ENCODE measurements around the gene FANCL.

Gene FANCL

GRCh38 chr2:58239243-58239925, 1.7 kb downstream of the FANCL start:
- Histone ChIP-seq H3K27ac (ENCODE audit: low read depth, low read length, poor library complexity, severe bottlenecking) (no peak overlapping the region), H3K4me1 (ENCODE audit: insufficient read depth, low read length, severe bottlenecking) (peaks cover 39% of the 10 kb centered on the region), H3K9ac (ENCODE audit: low read length) (no peak overlapping the region), H3K4me3 (ENCODE audit: low read depth, low read length, poor library complexity, severe bottlenecking) (peak overlapping the region; percentile 87), H3K36me3 (ENCODE audit: insufficient read depth, low read length) (no peaks in the 10 kb centered on the region; the same call in 1 of the 2 replicates), H3K27me3 (ENCODE audit: insufficient read depth, low read length) (no peaks in the 10 kb centered on the region), H3F3A (ENCODE audit: insufficient read depth, low read length) (no peaks in the 10 kb centered on the region), H2AFZ (ENCODE audit: low read length) (no peak overlapping the region), H3K9me2 (ENCODE audit: low read depth, low read length) (no peaks in the 10 kb centered on the region), H3K9me3 (ENCODE audit: low read length) (no peaks in the 10 kb centered on the region), H4K20me1 (ENCODE audit: insufficient read depth, low read length) (no peaks in the 10 kb centered on the region), H3K4me2 (ENCODE audit: low read length) (peak overlapping the region; percentile 86), H3K79me2 (ENCODE audit: insufficient read depth, low read length) (peaks cover 62% of the 10 kb centered on the region)
- TF ChIP-seq, protein P1, sequence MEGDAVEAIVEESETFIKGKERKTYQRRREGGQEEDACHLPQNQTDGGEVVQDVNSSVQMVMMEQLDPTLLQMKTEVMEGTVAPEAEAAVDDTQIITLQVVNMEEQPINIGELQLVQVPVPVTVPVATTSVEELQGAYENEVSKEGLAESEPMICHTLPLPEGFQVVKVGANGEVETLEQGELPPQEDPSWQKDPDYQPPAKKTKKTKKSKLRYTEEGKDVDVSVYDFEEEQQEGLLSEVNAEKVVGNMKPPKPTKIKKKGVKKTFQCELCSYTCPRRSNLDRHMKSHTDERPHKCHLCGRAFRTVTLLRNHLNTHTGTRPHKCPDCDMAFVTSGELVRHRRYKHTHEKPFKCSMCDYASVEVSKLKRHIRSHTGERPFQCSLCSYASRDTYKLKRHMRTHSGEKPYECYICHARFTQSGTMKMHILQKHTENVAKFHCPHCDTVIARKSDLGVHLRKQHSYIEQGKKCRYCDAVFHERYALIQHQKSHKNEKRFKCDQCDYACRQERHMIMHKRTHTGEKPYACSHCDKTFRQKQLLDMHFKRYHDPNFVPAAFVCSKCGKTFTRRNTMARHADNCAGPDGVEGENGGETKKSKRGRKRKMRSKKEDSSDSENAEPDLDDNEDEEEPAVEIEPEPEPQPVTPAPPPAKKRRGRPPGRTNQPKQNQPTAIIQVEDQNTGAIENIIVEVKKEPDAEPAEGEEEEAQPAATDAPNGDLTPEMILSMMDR (IDR thresholded peaks at IDR 0.05; ENCODE audit: low read length) = no peak
- no peak for TF ChIP-seq EZH2 (IDR thresholded peaks at IDR 0.05; ENCODE audit: borderline replicate concordance, low read length)

DNA sequence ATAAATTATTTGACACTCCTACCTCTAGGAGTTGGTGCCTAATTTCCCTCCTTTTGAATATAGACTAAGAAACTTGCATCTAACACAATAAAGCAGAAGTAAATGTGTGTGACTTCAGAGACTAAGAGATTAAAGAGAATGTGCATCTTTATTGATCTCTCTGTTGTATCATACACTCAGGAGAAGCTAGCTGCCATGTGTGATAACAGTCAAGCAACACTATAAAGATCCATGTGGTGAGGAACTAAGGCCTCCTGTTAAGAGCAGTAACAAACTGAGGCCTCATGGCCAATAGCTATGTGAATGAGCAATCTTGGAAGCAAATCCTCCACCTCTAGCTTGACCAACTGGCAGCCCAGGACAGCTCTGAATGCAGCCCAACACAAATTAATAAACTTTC, 3.4 kb downstream of the FANCL start:
- H3K36me3 ChIP-seq (ENCODE audit: insufficient read depth, low read length) = no peaks in the 10 kb centered on the region; the same call in 1 of the 2 replicates
- peaks cover 78% of the 10 kb centered on the region for H3K79me2 ChIP-seq (ENCODE audit: insufficient read depth, low read length)
- no peaks in the 10 kb centered on the region for H3K9me2 ChIP-seq (ENCODE audit: low read depth, low read length)
- no peak overlapping the region for H3K9ac ChIP-seq (ENCODE audit: low read length)
- no peak for TF ChIP-seq EZH2 (IDR thresholded peaks at IDR 0.05; ENCODE audit: borderline replicate concordance, low read length)
- TF ChIP-seq, protein P1 (IDR thresholded peaks at IDR 0.05; ENCODE audit: low read length) = no peak
- H3K27ac ChIP-seq (ENCODE audit: low read depth, low read length, poor library complexity, severe bottlenecking) = peak overlapping the region; percentile 2
- H3K9me3 ChIP-seq (ENCODE audit: low read length) = no peaks in the 10 kb centered on the region
- H3K4me2 ChIP-seq (ENCODE audit: low read length) = peak overlapping the region; percentile 4; the same call in 1 of the 2 replicates
- H3F3A ChIP-seq (ENCODE audit: insufficient read depth, low read length) = no peaks in the 10 kb centered on the region
- H3K27me3 ChIP-seq (ENCODE audit: insufficient read depth, low read length) = no peaks in the 10 kb centered on the region
- no peak overlapping the region for H2AFZ ChIP-seq (ENCODE audit: low read length)
- H3K4me3 ChIP-seq (ENCODE audit: low read depth, low read length, poor library complexity, severe bottlenecking) = peak overlapping the region; percentile 4
- no peaks in the 10 kb centered on the region for H4K20me1 ChIP-seq (ENCODE audit: insufficient read depth, low read length)
- peaks cover 39% of the 10 kb centered on the region for H3K4me1 ChIP-seq (ENCODE audit: insufficient read depth, low read length, severe bottlenecking)

DNA sequence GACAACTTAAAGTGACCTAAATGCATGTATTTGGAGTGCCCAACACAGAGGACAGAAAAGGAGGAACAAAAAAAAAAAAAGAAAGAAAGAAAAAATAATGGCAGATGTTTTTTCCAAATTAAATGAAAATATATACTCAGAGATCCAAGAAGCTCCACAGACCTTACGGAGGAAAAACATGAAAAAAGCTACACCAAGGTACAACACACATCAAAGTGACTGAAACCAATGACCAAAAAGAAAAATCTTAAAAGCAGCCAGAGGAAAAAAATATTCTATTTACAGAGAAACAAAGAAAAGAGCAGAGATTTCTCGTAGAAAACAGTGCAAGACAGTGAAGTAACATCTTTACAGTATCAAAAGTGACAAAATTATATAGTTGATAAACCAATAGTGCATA, 5.1 kb downstream of the FANCL start:
- Histone ChIP-seq H3K36me3 (ENCODE audit: insufficient read depth, low read length) (no peaks in the 10 kb centered on the region; the same call in 1 of the 2 replicates), H3F3A (ENCODE audit: insufficient read depth, low read length) (no peaks in the 10 kb centered on the region), H4K20me1 (ENCODE audit: insufficient read depth, low read length) (no peaks in the 10 kb centered on the region), H3K27ac (ENCODE audit: low read depth, low read length, poor library complexity, severe bottlenecking) (no peak overlapping the region), H3K9me2 (ENCODE audit: low read depth, low read length) (no peaks in the 10 kb centered on the region), H2AFZ (ENCODE audit: low read length) (no peak overlapping the region), H3K9ac (ENCODE audit: low read length) (no peak overlapping the region), H3K9me3 (ENCODE audit: low read length) (no peaks in the 10 kb centered on the region), H3K4me1 (ENCODE audit: insufficient read depth, low read length, severe bottlenecking) (peaks cover 32% of the 10 kb centered on the region), H3K4me3 (ENCODE audit: low read depth, low read length, poor library complexity, severe bottlenecking) (no peak overlapping the region), H3K4me2 (ENCODE audit: low read length) (no peak overlapping the region), H3K27me3 (ENCODE audit: insufficient read depth, low read length) (no peaks in the 10 kb centered on the region), H3K79me2 (ENCODE audit: insufficient read depth, low read length) (peaks cover 81% of the 10 kb centered on the region)
- no peak for TF ChIP-seq EZH2 (IDR thresholded peaks at IDR 0.05; ENCODE audit: borderline replicate concordance, low read length)
- TF ChIP-seq, protein P1 (IDR thresholded peaks at IDR 0.05; ENCODE audit: low read length) = no peak
